SU-DHL-6 (cell line): Measurements from ENCODE around the gene CSRNP2.

Experiments
- H2AFZ ChIP-seq: fragments of 200-600 bp; sonication (generic); 2 replicates; pipeline ENCODE4 v1.6.1; 2014; ENCODE audit warnings: low read depth, mild to moderate bottlenecking, moderate library complexity, mixed read lengths, antibody characterized with exemption, low read length; ENCODE audit not compliant: severe bottlenecking
- H3F3A ChIP-seq: fragments of 200-600 bp; shearing (Covaris generic); 2 replicates; pipeline ENCODE4 v1.6.0; 2016; ENCODE audit warnings: antibody characterized with exemption, mild to moderate bottlenecking; ENCODE audit not compliant: insufficient read depth
- H3K27ac ChIP-seq: fragments of 200-600 bp; sonication (generic); 2 replicates; pipeline ENCODE4 v1.5.1; 2016; ENCODE audit warnings: low read depth, mild to moderate bottlenecking, low read length, moderate library complexity, mixed read lengths
- H3K27me3 ChIP-seq: fragments of 200-600 bp; sonication (generic), shearing (Covaris generic); 2 replicates; pipeline ENCODE4 v1.6.0; 2014; ENCODE audit warnings: mild to moderate bottlenecking, low read length
- H3K36me3 ChIP-seq: fragments of 200-600 bp; sonication (generic); 2 replicates; pipeline ENCODE4 v1.6.1; 2014; ENCODE audit warnings: mild to moderate bottlenecking, low read length, mixed read lengths
- H3K4me2 ChIP-seq: fragments of 300-600, 200-600 bp; shearing (Covaris generic), sonication (generic); 2 replicates; pipeline ENCODE4 v1.6.0; 2014; ENCODE audit warnings: low read length, low read depth, mild to moderate bottlenecking; ENCODE audit not compliant: poor library complexity, severe bottlenecking
- H3K4me3 ChIP-seq: fragments of 200-600 bp; sonication (generic); 2 replicates; pipeline ENCODE4 v1.5.1; 2014; ENCODE audit warnings: antibody characterized with exemption, low read length, mild to moderate bottlenecking, mixed read lengths; ENCODE audit not compliant: insufficient read depth, poor library complexity, severe bottlenecking
- H3K79me2 ChIP-seq: fragments of 200-600 bp; sonication (generic); 2 replicates; pipeline ENCODE4 v1.6.1; 2014; ENCODE audit warnings: mild to moderate bottlenecking, low read length, moderate library complexity; ENCODE audit not compliant: insufficient read depth
- H3K9ac ChIP-seq: fragments of 200-600 bp; sonication (generic); 2 replicates; pipeline ENCODE4 v1.7.0; 2014; ENCODE audit warnings: mild to moderate bottlenecking, low read length
- H3K9me2 ChIP-seq: fragments of 200-600 bp; sonication (generic); replicated peaks from 2 replicates; pipeline ENCODE4 v1.6.1; 2014; ENCODE audit warnings: low read length; ENCODE audit not compliant: insufficient read depth
- H3K9me3 ChIP-seq: fragments of 200-600 bp; sonication (generic); 2 replicates; pipeline ENCODE4 v1.6.1; 2014; ENCODE audit warnings: low read length, mixed read lengths; ENCODE audit not compliant: insufficient read depth
- H4K20me1 ChIP-seq: fragments of 200-600 bp; sonication (generic); 2 replicates; pipeline ENCODE4 v1.6.1; 2014; ENCODE audit warnings: low read depth, mild to moderate bottlenecking, antibody characterized with exemption, low read length, moderate library complexity, mixed read lengths
- EZH2phosphoT487 ChIP-seq: fragments of 200-600 bp; sonication (generic), shearing (Covaris generic); conservative IDR thresholded peaks from 2 replicates; pipeline ENCODE4 v1.6.1; 2018; ENCODE audit warnings: mild to moderate bottlenecking, antibody characterized with exemption, low read length, moderate library complexity, mixed read lengths
- TF ChIP-seq, protein P1 (sequence below): fragments of 200-600 bp; sonication (generic); IDR thresholded peaks from one replicate; pipeline ENCODE4 v1.5.1; 2017; ENCODE audit warnings: antibody characterized with exemption, mild to moderate bottlenecking, low read length, moderate library complexity; ENCODE audit not compliant: insufficient read depth, poor library complexity, severe bottlenecking

Gene CSRNP2

DNA sequence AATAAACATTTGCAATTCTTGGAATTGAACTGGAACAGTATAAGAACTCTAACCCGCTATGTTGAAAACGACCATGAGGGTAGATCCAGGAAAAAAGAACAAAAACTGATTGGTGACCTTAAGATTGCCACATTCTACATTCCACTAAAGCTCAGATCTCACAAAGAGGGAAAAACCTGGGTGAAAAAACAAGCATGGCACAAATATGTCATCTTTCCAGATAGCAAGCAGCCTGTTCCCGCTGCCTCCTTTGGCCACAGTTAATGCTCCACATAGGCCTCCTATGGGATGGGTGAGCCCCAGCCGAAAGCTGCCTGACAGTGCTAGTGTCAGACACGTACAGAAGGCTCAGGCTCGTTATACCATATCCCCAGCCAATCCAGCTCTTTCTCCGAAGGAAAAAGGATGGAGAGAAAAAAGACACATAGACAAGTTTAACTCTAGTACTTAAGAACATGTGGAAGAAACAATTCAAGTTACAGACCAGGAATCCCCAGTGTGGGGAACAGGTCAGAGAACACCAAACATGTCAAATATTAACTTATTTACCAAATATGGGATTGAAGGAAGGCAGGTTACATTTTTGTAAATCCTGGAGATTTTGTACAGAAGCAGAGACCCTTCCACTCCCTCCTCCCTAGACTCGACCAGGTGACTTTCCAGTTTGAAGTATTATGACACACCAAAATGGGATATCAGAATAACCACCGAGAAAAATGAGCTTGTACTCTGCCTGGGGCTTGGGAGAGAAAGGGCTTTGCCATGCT is 20.6 kb downstream of the CSRNP2 start:
- Histone ChIP-seq H3K9me3 (no peaks in the 10 kb centered on the region), H3K4me2 (no peak overlapping the region), H3K27ac (no peak overlapping the region), H3K27me3 (no peaks in the 10 kb centered on the region), H3K36me3 (peaks cover 4% of the 10 kb centered on the region; the same call in 1 of the 2 replicates), H3K9me2 (no peaks in the 10 kb centered on the region), H4K20me1 (no peaks in the 10 kb centered on the region), H3K79me2 (no peaks in the 10 kb centered on the region), H3K9ac (no peak overlapping the region), H2AFZ (no peak overlapping the region), H3K4me3 (no peak overlapping the region), H3F3A (0 out of 2 replicates have a peak, but pooled peaks cover 5% of the 10 kb centered on the region)
- TF ChIP-seq EZH2phosphoT487: no peak
- TF ChIP-seq, protein P1, sequence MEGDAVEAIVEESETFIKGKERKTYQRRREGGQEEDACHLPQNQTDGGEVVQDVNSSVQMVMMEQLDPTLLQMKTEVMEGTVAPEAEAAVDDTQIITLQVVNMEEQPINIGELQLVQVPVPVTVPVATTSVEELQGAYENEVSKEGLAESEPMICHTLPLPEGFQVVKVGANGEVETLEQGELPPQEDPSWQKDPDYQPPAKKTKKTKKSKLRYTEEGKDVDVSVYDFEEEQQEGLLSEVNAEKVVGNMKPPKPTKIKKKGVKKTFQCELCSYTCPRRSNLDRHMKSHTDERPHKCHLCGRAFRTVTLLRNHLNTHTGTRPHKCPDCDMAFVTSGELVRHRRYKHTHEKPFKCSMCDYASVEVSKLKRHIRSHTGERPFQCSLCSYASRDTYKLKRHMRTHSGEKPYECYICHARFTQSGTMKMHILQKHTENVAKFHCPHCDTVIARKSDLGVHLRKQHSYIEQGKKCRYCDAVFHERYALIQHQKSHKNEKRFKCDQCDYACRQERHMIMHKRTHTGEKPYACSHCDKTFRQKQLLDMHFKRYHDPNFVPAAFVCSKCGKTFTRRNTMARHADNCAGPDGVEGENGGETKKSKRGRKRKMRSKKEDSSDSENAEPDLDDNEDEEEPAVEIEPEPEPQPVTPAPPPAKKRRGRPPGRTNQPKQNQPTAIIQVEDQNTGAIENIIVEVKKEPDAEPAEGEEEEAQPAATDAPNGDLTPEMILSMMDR: no peak

DNA sequence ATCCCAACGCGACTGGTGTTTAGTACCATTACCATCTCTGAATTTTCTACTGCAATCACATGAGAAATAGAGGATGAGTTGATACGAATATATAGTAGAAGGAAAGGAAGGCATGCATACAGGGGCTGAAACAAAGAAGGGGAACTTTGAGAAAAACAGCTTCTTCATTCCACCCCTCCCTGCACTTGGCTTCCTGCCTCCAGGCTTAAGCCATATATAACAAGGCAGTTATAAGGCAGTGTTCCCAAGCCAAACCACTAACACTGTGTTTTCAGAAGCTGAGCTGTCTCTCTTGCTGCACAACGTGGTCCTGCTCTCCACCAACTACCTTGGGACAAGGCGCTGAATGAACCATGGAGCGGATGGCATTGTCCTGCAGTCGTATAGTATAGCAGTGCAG is 24.3 kb downstream of the CSRNP2 start:
- no peak overlapping the region for H3K9ac ChIP-seq
- H3K4me3 ChIP-seq: no peak overlapping the region
- no peaks in the 10 kb centered on the region for H3K9me2 ChIP-seq
- H3K9me3 ChIP-seq: no peaks in the 10 kb centered on the region
- no peaks in the 10 kb centered on the region for H4K20me1 ChIP-seq
- H2AFZ ChIP-seq: no peak overlapping the region
- H3K27ac ChIP-seq: no peak overlapping the region
- H3K4me2 ChIP-seq: no peak overlapping the region
- TF ChIP-seq, protein P1: no peak
- TF ChIP-seq EZH2phosphoT487: no peak
- peaks cover 4% of the 10 kb centered on the region; the same call in 1 of the 2 replicates for H3K36me3 ChIP-seq
- H3F3A ChIP-seq: 0 out of 2 replicates have a peak, but pooled peaks cover 5% of the 10 kb centered on the region
- H3K27me3 ChIP-seq: no peaks in the 10 kb centered on the region
- no peaks in the 10 kb centered on the region for H3K79me2 ChIP-seq

DNA sequence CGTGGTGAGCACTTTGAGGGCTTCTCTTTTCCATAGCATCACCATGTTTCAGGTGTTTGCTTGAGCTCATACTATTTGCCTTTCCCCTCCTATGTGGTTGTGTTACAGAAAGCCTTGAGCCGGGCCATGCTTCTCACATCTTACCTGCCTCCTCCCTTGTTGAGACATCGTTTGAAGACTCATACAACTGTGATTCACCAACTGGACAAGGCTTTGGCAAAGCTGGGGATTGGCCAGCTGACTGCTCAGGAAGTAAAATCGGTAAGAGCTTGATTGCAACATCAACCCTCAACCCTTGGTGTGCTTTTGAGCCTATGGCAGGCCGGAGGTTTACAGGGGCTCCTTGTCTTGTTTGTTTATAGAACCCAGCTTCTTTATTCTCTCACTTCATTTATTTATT is 27.2 kb downstream of the CSRNP2 start:
- no peaks in the 10 kb centered on the region for H3K9me2 ChIP-seq
- H3K9ac ChIP-seq: no peak overlapping the region
- no peak overlapping the region for H3K27ac ChIP-seq
- H4K20me1 ChIP-seq: no peaks in the 10 kb centered on the region
- no peak overlapping the region for H2AFZ ChIP-seq
- no peaks in the 10 kb centered on the region for H3K9me3 ChIP-seq
- no peaks in the 10 kb centered on the region for H3F3A ChIP-seq
- H3K4me2 ChIP-seq: no peak overlapping the region
- H3K79me2 ChIP-seq: no peaks in the 10 kb centered on the region
- H3K36me3 ChIP-seq: peaks cover 7% of the 10 kb centered on the region; the same call in 1 of the 2 replicates
- no peak overlapping the region for H3K4me3 ChIP-seq
- no peaks in the 10 kb centered on the region for H3K27me3 ChIP-seq
- no peak for TF ChIP-seq EZH2phosphoT487
- TF ChIP-seq, protein P1: no peak
